Gastrocnemius medialis (tissue), 4 donors: ENCODE measurements around the gene SPRN.

Source experiments
- CTCF ChIP-seq, 5 experiments: fragments of 450-650 bp in 3 of 5; fragments of 200-600 bp in 2 of 5; sonication (generic) in 2 of 5; IDR thresholded peaks in 4 of 5; conservative IDR thresholded peaks in 1 of 5; 1 replicate in 4 of 5; 2 replicates in 1 of 5; pipeline ENCODE4 v1.5.1; 2016 to 2019; ENCODE audit warnings: antibody characterized with exemption in 5 of 5, mild to moderate bottlenecking in 3 of 5, moderate library complexity in 3 of 5
- POLR2A ChIP-seq, 2 donors: fragments of 450-650 bp; IDR thresholded peaks; one replicate each; pipeline ENCODE4 v1.6.1; 2017; ENCODE audit warnings: antibody characterized with exemption in 2 of 2, mild to moderate bottlenecking in 2 of 2, moderate library complexity in 2 of 2

DNA sequence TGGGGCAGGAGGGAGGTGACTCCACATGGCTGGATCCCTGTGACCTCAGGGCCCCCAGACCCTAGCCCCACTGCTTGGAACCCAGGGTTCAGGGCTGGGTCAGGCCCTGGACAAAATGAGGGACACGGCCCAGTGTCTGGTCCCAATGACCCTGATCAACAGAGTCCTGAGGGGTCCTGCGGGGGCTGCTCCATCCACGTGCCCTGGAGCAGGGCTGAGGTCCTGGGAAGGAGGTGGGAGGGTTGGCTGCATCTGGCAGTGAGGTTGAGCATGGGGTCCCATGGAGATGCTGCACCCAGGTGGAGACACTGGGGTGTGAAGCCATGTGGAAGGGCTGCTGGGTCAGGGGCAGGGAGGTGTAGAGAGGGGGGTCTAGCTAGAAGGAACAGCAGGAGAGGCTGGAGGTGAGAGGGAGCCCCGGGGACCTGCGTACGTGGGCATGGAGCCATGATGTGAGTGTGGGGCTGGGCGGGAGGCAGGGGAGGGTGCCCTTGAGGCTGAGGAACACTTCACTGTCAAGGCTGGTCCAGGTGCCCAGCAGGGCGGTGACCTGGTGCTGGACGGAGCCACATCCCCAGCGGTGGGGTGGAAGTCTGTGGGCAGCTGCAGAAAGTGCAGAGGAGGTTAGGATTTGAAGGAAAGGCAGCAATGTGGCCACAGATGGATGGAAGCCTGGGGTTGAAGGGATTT lies 29.9 kb upstream of the SPRN start:
- TF ChIP-seq CTCF (IDR thresholded peaks at IDR 0.05 in 4 of 5, conservative IDR thresholded peaks at IDR 0.05 in 1 of 5) (no peak), POLR2A (IDR thresholded peaks at IDR 0.05) (no peak)
